CD14-positive monocyte (primary cell): ENCODE data around the gene PTGDR2. TPM values are rescaled to one million over a fixed set of nuclear protein-coding genes. Genes with fewer than 3 reads are reported as not detected.

Source experiments
- DNase-seq, 3 donors: peaks; one replicate each; pipeline ENCODE4 v3.0.0-alpha.2; 2011 to 2022
- H2AFZ ChIP-seq: 2 replicates; pipeline ENCODE4 v1.6.0; 2012; ENCODE audit warnings: mild to moderate bottlenecking, low read depth, low read length, inconsistent platforms; ENCODE audit not compliant: insufficient read depth, poor library complexity, severe bottlenecking
- H3K27ac ChIP-seq, 2 donors: 1 replicate in 1 of 2; 2 replicates in 1 of 2; pipeline ENCODE4 v1.5.1; 2012 to 2013; ENCODE audit warnings: low read length in 2 of 2, control low read depth in 1 of 2, inconsistent platforms in 1 of 2, low read depth in 1 of 2, mild to moderate bottlenecking in 1 of 2
- H3K27me3 ChIP-seq, 2 donors: one replicate each; pipeline versions ENCODE4 v1.6.0 to v1.6.1; 2011 to 2013; ENCODE audit warnings: low read length in 2 of 2; ENCODE audit not compliant: control insufficient read depth in 2 of 2, insufficient read depth in 2 of 2
- H3K36me3 ChIP-seq, 2 donors: replicated peaks in 1 of 2; 1 replicate in 1 of 2; 2 replicates in 1 of 2; pipeline versions ENCODE4 v1.5.1 to v1.6.1; 2012 to 2013; ENCODE audit warnings: low read length in 2 of 2, control low read depth in 1 of 2, inconsistent platforms in 1 of 2, mild to moderate bottlenecking in 1 of 2; ENCODE audit not compliant: insufficient read depth in 2 of 2, control insufficient read depth in 1 of 2
- H3K4me1 ChIP-seq, 2 donors: 1 replicate in 1 of 2; 2 replicates in 1 of 2; pipeline versions ENCODE4 v1.5.1 to v1.6.1; 2012 to 2013; ENCODE audit warnings: low read length in 2 of 2, control low read depth in 1 of 2, inconsistent platforms in 1 of 2, mild to moderate bottlenecking in 1 of 2, moderate library complexity in 1 of 2; ENCODE audit not compliant: insufficient read depth in 2 of 2, control insufficient read depth in 1 of 2
- H3K4me2 ChIP-seq: replicated peaks from 2 replicates; pipeline ENCODE3; 2012; ENCODE audit warnings: low read length, moderate library complexity, mild to moderate bottlenecking; ENCODE audit not compliant: poor library complexity, severe bottlenecking; ENCODE audit errors: extremely low read depth
- H3K4me3 ChIP-seq, 3 experiments: fragments of 200-600 bp in 1 of 3; sonication (generic) in 1 of 3; replicated peaks in 1 of 3; 1 replicate in 2 of 3; 2 replicates in 1 of 3; pipeline ENCODE4 v1.5.1; 2011 to 2013; ENCODE audit warnings: low read length in 3 of 3, mild to moderate bottlenecking in 3 of 3, control low read depth in 2 of 3, low read depth in 2 of 3, inconsistent platforms in 1 of 3, moderate library complexity in 1 of 3
- H3K79me2 ChIP-seq: 2 replicates; pipeline ENCODE4 v1.6.0; 2012; ENCODE audit warnings: mild to moderate bottlenecking, control low read depth, inconsistent platforms, low read length, moderate library complexity; ENCODE audit not compliant: insufficient read depth
- H3K9ac ChIP-seq: 2 replicates; pipeline ENCODE4 v1.6.0; 2017; ENCODE audit warnings: low read length, mild to moderate bottlenecking; ENCODE audit not compliant: insufficient read depth, poor library complexity, severe bottlenecking
- H3K9me3 ChIP-seq, 2 donors: replicated peaks in 1 of 2; 1 replicate in 1 of 2; 2 replicates in 1 of 2; pipeline versions ENCODE4 v1.5.1 to v1.6.1; 2012 to 2013; ENCODE audit warnings: low read length in 2 of 2, control low read depth in 1 of 2; ENCODE audit not compliant: control insufficient read depth in 1 of 2, insufficient read depth in 1 of 2
- H4K20me1 ChIP-seq: 2 replicates; pipeline ENCODE4 v1.6.0; 2012; ENCODE audit warnings: mild to moderate bottlenecking, low read length, control low read depth, moderate library complexity; ENCODE audit not compliant: insufficient read depth
- H3K27ac Mint-ChIP-seq, 7 donors: one replicate each; pipeline ENCODE4 v1.8.0; 2020; ENCODE audit warnings: mild to moderate bottlenecking in 7 of 7, mixed read lengths in 7 of 7, moderate library complexity in 6 of 7, inconsistent platforms in 2 of 7
- H3K27me3 Mint-ChIP-seq, 3 donors: one replicate each; pipeline ENCODE4 v1.8.0; 2021 to 2022; ENCODE audit warnings: low read depth in 3 of 3, mild to moderate bottlenecking in 3 of 3, mixed read lengths in 3 of 3, moderate library complexity in 3 of 3, inconsistent platforms in 1 of 3
- H3K36me3 Mint-ChIP-seq, 2 donors: one replicate each; pipeline ENCODE4 v1.8.0; 2020; ENCODE audit warnings: mixed read lengths in 2 of 2, inconsistent platforms in 1 of 2, mild to moderate bottlenecking in 1 of 2
- H3K4me1 Mint-ChIP-seq: one replicate; pipeline ENCODE4 v1.8.0; 2020; ENCODE audit warnings: mild to moderate bottlenecking, mixed read lengths
- H3K4me3 Mint-ChIP-seq, 2 donors: one replicate each; pipeline ENCODE4 v1.8.0; 2020; ENCODE audit warnings: mild to moderate bottlenecking in 2 of 2, mixed read lengths in 2 of 2, moderate library complexity in 1 of 2
- H3K9me3 Mint-ChIP-seq, 7 donors: one replicate each; pipeline ENCODE4 v1.8.0; 2020 to 2022; ENCODE audit warnings: mixed read lengths in 7 of 7, mild to moderate bottlenecking in 6 of 7, moderate library complexity in 6 of 7, inconsistent platforms in 2 of 7
- WGBS: methylation state at CpG from one replicate; pipeline ENCODE4 v1.1.5; 2013; ENCODE audit warnings: missing lambda C conversion rate; ENCODE audit not compliant: insufficient coverage; 5-methylcytosine and 5-hydroxymethylcytosine counted together
- intact Hi-C, 2 donors: fragments of 100-400 bp; cut with micrococcal nuclease; formaldehyde crosslinking; loops; one replicate each; pipeline versions ENCODE4 v1.15.0 to v1.15.1; 2023
- polyA plus RNA-seq, 3 donors: library from polyadenylated mRNA; depleted of rRNA in 1 of 3; unstranded in 2 of 3; stranded (reverse) in 1 of 3; fragments of 300-500 nt in 2 of 3; fragments of >200 nt in 1 of 3; fragmentation: Illumina TruSeq in 2 of 3; gene quantifications; 1 replicate in 2 of 3; 2 replicates in 1 of 3; pipeline ENCODE4 v1.2.3, GENCODE V29; 2012 to 2021
- TF ChIP-seq, protein P1 (sequence below): fragments of 200-600 bp; IDR thresholded peaks from one replicate; pipeline ENCODE4 v1.8.0; 2022; ENCODE audit warnings: antibody characterized with exemption, mild to moderate bottlenecking

The PTGDR2 gene
- polyA plus RNA-seq, 3 donors = 0.32 to 0.65 (median 0.46) TPM

DNA sequence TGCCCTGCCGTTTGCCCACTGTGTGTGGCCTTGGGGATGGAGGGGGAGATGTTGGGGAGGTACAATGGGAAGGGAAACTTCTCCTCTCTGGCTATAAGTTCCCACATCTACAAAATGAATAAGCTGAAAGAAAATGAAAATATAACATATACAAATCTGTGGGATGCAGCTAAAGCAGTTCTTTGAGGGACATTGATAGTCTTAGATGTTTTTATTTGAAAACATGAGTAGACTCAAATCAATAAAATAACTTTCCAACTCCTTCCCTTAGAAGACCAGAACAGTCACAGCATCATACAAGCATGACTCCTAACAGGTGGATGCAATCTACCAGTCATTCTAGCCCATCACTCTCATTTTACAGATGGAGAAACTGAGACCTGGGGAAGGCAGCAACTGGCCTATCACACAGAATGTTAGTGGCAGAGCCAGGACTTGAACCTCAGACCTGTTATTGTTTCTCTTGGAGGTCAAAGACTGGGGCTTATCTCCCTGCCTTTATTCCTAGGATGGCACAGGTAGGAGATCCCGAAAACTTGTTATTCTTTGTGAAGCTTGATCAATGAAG is 39.1 kb downstream of the PTGDR2 start:
- Mint-ChIP-seq H3K4me1 (peaks cover 4% of the 10 kb centered on the region), H3K36me3 (no peaks in the 10 kb centered on the region), H3K4me3 (no peak overlapping the region), H3K27ac (no peak overlapping the region), H3K9me3 (peaks cover 2 to 17% (median 16%) of the 10 kb centered on the region in 7 donors), H3K27me3 (peaks cover 3 to 6% (median 6%) of the 10 kb centered on the region in 3 donors)
- 100% methylated on average over 1 of the region's 2 CpGs for WGBS
- Histone ChIP-seq H3K4me2 (no peak overlapping the region), H2AFZ (no peak overlapping the region), H3K4me1 (peaks cover 0 to 2% of the 10 kb centered on the region in 2 donors), H4K20me1 (no peaks in the 10 kb centered on the region), H3K36me3 (no peaks in the 10 kb centered on the region), H3K9me3 (peaks cover 12 to 17% of the 10 kb centered on the region in 2 donors), H3K27ac (no peak overlapping the region), H3K79me2 (no peaks in the 10 kb centered on the region), H3K4me3 (no peak overlapping the region), H3K27me3 (no peaks in the 10 kb centered on the region), H3K9ac (no peak overlapping the region)
- no peak for DNase-seq
- TF ChIP-seq, protein P1, sequence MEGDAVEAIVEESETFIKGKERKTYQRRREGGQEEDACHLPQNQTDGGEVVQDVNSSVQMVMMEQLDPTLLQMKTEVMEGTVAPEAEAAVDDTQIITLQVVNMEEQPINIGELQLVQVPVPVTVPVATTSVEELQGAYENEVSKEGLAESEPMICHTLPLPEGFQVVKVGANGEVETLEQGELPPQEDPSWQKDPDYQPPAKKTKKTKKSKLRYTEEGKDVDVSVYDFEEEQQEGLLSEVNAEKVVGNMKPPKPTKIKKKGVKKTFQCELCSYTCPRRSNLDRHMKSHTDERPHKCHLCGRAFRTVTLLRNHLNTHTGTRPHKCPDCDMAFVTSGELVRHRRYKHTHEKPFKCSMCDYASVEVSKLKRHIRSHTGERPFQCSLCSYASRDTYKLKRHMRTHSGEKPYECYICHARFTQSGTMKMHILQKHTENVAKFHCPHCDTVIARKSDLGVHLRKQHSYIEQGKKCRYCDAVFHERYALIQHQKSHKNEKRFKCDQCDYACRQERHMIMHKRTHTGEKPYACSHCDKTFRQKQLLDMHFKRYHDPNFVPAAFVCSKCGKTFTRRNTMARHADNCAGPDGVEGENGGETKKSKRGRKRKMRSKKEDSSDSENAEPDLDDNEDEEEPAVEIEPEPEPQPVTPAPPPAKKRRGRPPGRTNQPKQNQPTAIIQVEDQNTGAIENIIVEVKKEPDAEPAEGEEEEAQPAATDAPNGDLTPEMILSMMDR = no peak
- intact Hi-C loops = no loop called here

GRCh38 chr11:60814112-60814511 is 41.6 kb downstream of the PTGDR2 start:
- no peak overlapping the region for H3K9ac ChIP-seq
- no peaks in the 10 kb centered on the region for H3K36me3 ChIP-seq
- no peak overlapping the region for H2AFZ ChIP-seq
- no peaks in the 10 kb centered on the region for H3K79me2 ChIP-seq
- intact Hi-C loops = no loop called here
- WGBS = 100% methylated on average over 1 of the region's 2 CpGs
- peaks cover 2 to 19% (median 16%) of the 10 kb centered on the region in 7 donors for H3K9me3 Mint-ChIP-seq
- peaks cover 0 to 8% of the 10 kb centered on the region in 2 donors for H3K4me1 ChIP-seq
- H3K27ac Mint-ChIP-seq = peak overlapping the region in 1 of 7 donors; percentile 68
- peaks cover 12 to 17% of the 10 kb centered on the region in 2 donors for H3K9me3 ChIP-seq
- no peak overlapping the region for H3K4me3 ChIP-seq
- H3K4me3 Mint-ChIP-seq = no peak overlapping the region
- no peak overlapping the region for H3K27ac ChIP-seq
- peaks cover 4 to 10% (median 7%) of the 10 kb centered on the region in 3 donors for H3K27me3 Mint-ChIP-seq
- H3K36me3 Mint-ChIP-seq = no peaks in the 10 kb centered on the region
- no peaks in the 10 kb centered on the region for H4K20me1 ChIP-seq
- TF ChIP-seq, protein P1 = no peak
- DNase-seq = no peak
- H3K27me3 ChIP-seq = no peaks in the 10 kb centered on the region
- H3K4me2 ChIP-seq = no peak overlapping the region
- peaks cover 11% of the 10 kb centered on the region for H3K4me1 Mint-ChIP-seq
